ENCODE data around the gene CHAT. TPM values are rescaled to one million over a fixed set of nuclear protein-coding genes. Genes with fewer than 3 reads are reported as not detected.
A peak's percentile ranks its signal among the peaks of the same experiment; 100 is the strongest.

Gene CHAT
- total RNA-seq, 1 donor from 2014 or later, result not detected

DNA sequence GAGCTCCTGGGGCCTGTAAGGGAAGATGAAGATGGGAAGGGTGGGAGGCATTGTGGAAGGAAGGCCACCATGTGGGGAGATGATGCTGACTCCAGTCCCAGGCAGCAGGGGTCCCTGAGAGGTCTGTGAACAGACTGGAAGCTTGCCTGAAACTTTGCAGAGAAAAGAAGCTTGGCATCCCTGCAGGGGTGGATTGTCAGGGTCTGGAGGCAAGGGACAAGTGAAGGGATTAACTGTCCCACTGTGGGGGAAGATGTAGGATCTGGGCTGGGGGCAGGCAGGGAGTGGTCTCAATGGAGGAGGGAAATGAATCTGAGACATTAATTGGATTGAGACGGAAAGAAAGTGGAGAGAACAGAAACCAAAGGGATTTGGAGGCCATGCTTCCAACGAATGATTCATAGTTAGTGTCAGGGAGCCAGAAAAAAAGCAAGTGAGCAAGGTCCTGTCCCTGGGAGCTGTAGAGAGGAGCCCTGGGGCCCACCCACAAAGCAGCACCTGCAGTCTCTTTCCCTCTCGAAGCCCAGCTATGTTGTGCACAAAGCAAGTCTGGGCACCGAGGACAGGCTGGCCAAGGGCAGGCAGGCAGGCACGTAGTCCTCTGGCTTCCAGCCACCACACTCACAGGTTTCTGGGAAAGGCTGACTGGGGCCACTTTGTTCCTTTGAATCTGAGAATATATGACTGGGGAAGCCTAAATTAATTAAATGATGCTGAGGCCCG lies 8.5 kb upstream of the CHAT start:
- peaks cover 47% of the 10 kb centered on the region for H4K20me1 ChIP-seq (ENCODE audit: low read depth)
- TF ChIP-seq EZH2 (IDR thresholded peaks at IDR 0.05), result no peak
- TF ChIP-seq EZH2phosphoT487 (IDR thresholded peaks at IDR 0.05), result no peak
- TF ChIP-seq, protein P1, sequence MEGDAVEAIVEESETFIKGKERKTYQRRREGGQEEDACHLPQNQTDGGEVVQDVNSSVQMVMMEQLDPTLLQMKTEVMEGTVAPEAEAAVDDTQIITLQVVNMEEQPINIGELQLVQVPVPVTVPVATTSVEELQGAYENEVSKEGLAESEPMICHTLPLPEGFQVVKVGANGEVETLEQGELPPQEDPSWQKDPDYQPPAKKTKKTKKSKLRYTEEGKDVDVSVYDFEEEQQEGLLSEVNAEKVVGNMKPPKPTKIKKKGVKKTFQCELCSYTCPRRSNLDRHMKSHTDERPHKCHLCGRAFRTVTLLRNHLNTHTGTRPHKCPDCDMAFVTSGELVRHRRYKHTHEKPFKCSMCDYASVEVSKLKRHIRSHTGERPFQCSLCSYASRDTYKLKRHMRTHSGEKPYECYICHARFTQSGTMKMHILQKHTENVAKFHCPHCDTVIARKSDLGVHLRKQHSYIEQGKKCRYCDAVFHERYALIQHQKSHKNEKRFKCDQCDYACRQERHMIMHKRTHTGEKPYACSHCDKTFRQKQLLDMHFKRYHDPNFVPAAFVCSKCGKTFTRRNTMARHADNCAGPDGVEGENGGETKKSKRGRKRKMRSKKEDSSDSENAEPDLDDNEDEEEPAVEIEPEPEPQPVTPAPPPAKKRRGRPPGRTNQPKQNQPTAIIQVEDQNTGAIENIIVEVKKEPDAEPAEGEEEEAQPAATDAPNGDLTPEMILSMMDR (IDR thresholded peaks at IDR 0.05), result no peak
- Mint-ChIP-seq H3K36me3 (no peaks in the 10 kb centered on the region), H3K27me3 (ENCODE audit: insufficient read depth, low read depth) (peaks cover 55% of the 10 kb centered on the region), H3K4me3 (no peak overlapping the region), H3K9me3 (peaks cover 3% of the 10 kb centered on the region), H3K4me1 (peaks cover 10% of the 10 kb centered on the region), H3K27ac (no peak overlapping the region)
- H2AFZ ChIP-seq (replicated peaks), result no peak overlapping the region
- H3K36me3 ChIP-seq, result no peaks in the 10 kb centered on the region
- no peaks in the 10 kb centered on the region for H3K79me2 ChIP-seq (ENCODE audit: low read depth)
- H3K4me1 ChIP-seq, result peaks cover 10% of the 10 kb centered on the region
- no peak overlapping the region for H3K4me3 ChIP-seq
- H3K27ac ChIP-seq, result no peak overlapping the region
- H3F3A ChIP-seq (ENCODE audit: low read depth), result peaks cover 3% of the 10 kb centered on the region
- H3K9ac ChIP-seq, result no peak overlapping the region
- no peaks in the 10 kb centered on the region for H3K9me3 ChIP-seq (ENCODE audit: low read depth)
- DNase-seq (ENCODE audit: low spot score), result no peak
- H3K27me3 ChIP-seq, result peaks cover 86% of the 10 kb centered on the region
- no peak overlapping the region for H3K4me2 ChIP-seq

DNA sequence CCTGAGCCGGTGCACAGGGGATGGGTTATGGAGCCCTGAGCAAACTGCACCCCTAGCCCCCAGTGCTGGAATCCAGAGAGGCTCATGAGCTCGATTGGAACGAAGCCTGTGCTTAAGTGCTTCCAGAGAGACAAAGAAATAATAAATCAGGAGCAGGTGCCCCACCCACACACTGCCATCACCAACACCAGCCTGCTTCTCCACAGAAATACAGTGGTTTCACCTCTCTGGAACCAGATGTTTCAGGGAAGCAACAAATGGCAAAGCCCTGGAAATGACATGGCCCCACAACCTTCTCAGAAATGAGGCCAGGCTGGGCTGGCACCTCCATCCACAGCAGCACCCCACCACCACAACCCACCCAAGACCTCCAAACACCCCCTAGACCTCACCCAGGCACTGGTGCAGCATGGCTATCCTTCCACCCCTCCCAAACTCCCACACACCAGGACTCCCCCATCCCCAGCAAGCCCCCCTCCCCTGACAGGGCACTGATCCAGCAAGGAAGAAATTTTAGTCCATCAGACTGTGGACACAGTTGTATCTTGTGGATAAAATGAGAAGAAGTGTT lies 7.8 kb upstream of the CHAT start:
- Mint-ChIP-seq H3K4me1 (peaks cover 10% of the 10 kb centered on the region), H3K27ac (no peak overlapping the region), H3K27me3 (ENCODE audit: insufficient read depth, low read depth) (peaks cover 53% of the 10 kb centered on the region), H3K4me3 (no peak overlapping the region), H3K36me3 (no peaks in the 10 kb centered on the region), H3K9me3 (peaks cover 3% of the 10 kb centered on the region)
- H3K36me3 ChIP-seq, result no peaks in the 10 kb centered on the region
- H3K4me2 ChIP-seq, result no peak overlapping the region
- no peak overlapping the region for H3K9ac ChIP-seq
- no peak overlapping the region for H3K27ac ChIP-seq
- peaks cover 3% of the 10 kb centered on the region for H3F3A ChIP-seq (ENCODE audit: low read depth)
- no peaks in the 10 kb centered on the region for H3K9me3 ChIP-seq (ENCODE audit: low read depth)
- H3K4me3 ChIP-seq, result no peak overlapping the region
- peaks cover 53% of the 10 kb centered on the region for H4K20me1 ChIP-seq (ENCODE audit: low read depth)
- no peak overlapping the region for H2AFZ ChIP-seq (replicated peaks)
- peaks cover 10% of the 10 kb centered on the region for H3K4me1 ChIP-seq
- peaks cover 93% of the 10 kb centered on the region for H3K27me3 ChIP-seq
- DNase-seq (ENCODE audit: low spot score), result no peak
- H3K79me2 ChIP-seq (ENCODE audit: low read depth), result no peaks in the 10 kb centered on the region
- TF ChIP-seq EZH2phosphoT487 (IDR thresholded peaks at IDR 0.05) (no peak), EZH2 (IDR thresholded peaks at IDR 0.05) (no peak)
- TF ChIP-seq, protein P1 (IDR thresholded peaks at IDR 0.05), result no peak

GRCh38 chr10:49606981-49607535 lies 6.8 kb upstream of the CHAT start:
- peaks cover 3% of the 10 kb centered on the region for H3F3A ChIP-seq (ENCODE audit: low read depth)
- H3K4me1 Mint-ChIP-seq, result peaks cover 17% of the 10 kb centered on the region
- H3K9me3 Mint-ChIP-seq, result peaks cover 3% of the 10 kb centered on the region
- H3K36me3 Mint-ChIP-seq, result no peaks in the 10 kb centered on the region
- H3K27me3 ChIP-seq, result peaks cover 100% of the 10 kb centered on the region
- H3K9me3 ChIP-seq (ENCODE audit: low read depth), result no peaks in the 10 kb centered on the region
- no peak overlapping the region for H3K27ac Mint-ChIP-seq
- H3K27ac ChIP-seq, result no peak overlapping the region
- no peak overlapping the region for H3K4me3 Mint-ChIP-seq
- H3K79me2 ChIP-seq (ENCODE audit: low read depth), result no peaks in the 10 kb centered on the region
- no peak overlapping the region for H3K4me3 ChIP-seq
- peak; percentile 93 for DNase-seq (ENCODE audit: low spot score)
- H3K4me1 ChIP-seq, result peaks cover 10% of the 10 kb centered on the region
- TF ChIP-seq EZH2 (IDR thresholded peaks at IDR 0.05) (peak; percentile 73), EZH2phosphoT487 (IDR thresholded peaks at IDR 0.05) (peak; percentile 57)
- TF ChIP-seq, protein P1 (IDR thresholded peaks at IDR 0.05), result no peak
- H3K36me3 ChIP-seq, result no peaks in the 10 kb centered on the region
- H3K27me3 Mint-ChIP-seq (ENCODE audit: insufficient read depth, low read depth), result peaks cover 63% of the 10 kb centered on the region
- no peak overlapping the region for H3K4me2 ChIP-seq
- peaks cover 64% of the 10 kb centered on the region for H4K20me1 ChIP-seq (ENCODE audit: low read depth)
- no peak overlapping the region for H2AFZ ChIP-seq (replicated peaks)
- no peak overlapping the region for H3K9ac ChIP-seq
